Measurements from ENCODE around the gene DECR2.

DNA sequence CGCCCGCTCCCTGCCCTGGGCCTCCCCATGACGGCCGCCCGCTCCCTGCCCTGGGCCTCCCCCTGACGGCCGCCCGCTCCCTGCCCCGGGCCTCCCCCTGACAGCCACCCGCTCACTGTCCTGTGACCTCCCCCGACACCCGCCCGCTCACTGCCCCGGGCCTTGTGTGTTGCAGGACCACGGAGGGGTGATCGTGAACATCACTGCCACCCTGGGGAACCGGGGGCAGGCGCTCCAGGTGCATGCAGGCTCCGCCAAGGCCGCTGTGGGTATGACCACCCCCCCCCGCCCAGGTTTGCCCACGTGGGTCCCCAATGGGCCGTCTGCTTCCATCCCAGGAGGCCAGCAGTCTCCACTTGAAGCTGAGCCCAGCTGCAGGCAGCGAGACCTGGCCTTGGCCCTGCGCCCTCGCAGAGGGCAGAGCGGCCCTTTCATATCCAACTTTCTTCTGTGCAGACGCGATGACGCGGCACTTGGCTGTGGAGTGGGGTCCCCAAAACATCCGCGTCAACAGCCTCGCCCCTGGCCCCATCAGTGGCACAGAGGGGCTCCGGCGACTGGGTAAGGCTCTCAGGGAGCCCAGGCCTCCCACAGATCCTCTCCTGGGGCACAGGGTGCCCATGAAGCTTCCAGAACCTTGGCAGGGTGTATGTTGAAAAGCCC, 9.0 kb downstream of the DECR2 start:
- no peak for TF ChIP-seq PPARA (CRISPR knock-in tag; IDR thresholded peaks at IDR 0.05; ENCODE audit: borderline replicate concordance)
- TF ChIP-seq, protein P1, sequence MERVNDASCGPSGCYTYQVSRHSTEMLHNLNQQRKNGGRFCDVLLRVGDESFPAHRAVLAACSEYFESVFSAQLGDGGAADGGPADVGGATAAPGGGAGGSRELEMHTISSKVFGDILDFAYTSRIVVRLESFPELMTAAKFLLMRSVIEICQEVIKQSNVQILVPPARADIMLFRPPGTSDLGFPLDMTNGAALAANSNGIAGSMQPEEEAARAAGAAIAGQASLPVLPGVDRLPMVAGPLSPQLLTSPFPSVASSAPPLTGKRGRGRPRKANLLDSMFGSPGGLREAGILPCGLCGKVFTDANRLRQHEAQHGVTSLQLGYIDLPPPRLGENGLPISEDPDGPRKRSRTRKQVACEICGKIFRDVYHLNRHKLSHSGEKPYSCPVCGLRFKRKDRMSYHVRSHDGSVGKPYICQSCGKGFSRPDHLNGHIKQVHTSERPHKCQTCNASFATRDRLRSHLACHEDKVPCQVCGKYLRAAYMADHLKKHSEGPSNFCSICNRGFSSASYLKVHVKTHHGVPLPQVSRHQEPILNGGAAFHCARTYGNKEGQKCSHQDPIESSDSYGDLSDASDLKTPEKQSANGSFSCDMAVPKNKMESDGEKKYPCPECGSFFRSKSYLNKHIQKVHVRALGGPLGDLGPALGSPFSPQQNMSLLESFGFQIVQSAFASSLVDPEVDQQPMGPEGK (CRISPR knock-in tag; IDR thresholded peaks at IDR 0.05; ENCODE audit: borderline replicate concordance), result no peak
- no peak for TF ChIP-seq SNAI2 (CRISPR knock-in tag; IDR thresholded peaks at IDR 0.05)
- TF ChIP-seq, protein P2, sequence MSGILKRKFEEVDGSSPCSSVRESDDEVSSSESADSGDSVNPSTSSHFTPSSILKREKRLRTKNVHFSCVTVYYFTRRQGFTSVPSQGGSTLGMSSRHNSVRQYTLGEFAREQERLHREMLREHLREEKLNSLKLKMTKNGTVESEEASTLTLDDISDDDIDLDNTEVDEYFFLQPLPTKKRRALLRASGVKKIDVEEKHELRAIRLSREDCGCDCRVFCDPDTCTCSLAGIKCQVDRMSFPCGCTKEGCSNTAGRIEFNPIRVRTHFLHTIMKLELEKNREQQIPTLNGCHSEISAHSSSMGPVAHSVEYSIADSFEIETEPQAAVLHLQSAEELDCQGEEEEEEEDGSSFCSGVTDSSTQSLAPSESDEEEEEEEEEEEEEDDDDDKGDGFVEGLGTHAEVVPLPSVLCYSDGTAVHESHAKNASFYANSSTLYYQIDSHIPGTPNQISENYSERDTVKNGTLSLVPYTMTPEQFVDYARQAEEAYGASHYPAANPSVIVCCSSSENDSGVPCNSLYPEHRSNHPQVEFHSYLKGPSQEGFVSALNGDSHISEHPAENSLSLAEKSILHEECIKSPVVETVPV (CRISPR knock-in tag; IDR thresholded peaks at IDR 0.05), result no peak
- TF ChIP-seq, protein P3, sequence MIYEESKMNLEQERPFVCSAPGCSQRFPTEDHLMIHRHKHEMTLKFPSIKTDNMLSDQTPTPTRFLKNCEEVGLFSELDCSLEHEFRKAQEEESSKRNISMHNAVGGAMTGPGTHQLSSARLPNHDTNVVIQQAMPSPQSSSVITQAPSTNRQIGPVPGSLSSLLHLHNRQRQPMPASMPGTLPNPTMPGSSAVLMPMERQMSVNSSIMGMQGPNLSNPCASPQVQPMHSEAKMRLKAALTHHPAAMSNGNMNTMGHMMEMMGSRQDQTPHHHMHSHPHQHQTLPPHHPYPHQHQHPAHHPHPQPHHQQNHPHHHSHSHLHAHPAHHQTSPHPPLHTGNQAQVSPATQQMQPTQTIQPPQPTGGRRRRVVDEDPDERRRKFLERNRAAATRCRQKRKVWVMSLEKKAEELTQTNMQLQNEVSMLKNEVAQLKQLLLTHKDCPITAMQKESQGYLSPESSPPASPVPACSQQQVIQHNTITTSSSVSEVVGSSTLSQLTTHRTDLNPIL (CRISPR knock-in tag; IDR thresholded peaks at IDR 0.05; ENCODE audit: low read depth), result no peak
- TF ChIP-seq BACH2 (CRISPR knock-in tag; IDR thresholded peaks at IDR 0.05; ENCODE audit: borderline replicate concordance), result no peak
- TF ChIP-seq, protein P4, sequence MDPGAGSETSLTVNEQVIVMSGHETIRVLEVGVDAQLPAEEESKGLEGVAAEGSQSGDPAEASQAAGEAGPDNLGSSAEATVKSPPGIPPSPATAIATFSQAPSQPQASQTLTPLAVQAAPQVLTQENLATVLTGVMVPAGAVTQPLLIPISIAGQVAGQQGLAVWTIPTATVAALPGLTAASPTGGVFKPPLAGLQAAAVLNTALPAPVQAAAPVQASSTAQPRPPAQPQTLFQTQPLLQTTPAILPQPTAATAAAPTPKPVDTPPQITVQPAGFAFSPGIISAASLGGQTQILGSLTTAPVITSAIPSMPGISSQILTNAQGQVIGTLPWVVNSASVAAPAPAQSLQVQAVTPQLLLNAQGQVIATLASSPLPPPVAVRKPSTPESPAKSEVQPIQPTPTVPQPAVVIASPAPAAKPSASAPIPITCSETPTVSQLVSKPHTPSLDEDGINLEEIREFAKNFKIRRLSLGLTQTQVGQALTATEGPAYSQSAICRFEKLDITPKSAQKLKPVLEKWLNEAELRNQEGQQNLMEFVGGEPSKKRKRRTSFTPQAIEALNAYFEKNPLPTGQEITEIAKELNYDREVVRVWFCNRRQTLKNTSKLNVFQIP (CRISPR knock-in tag; IDR thresholded peaks at IDR 0.05; ENCODE audit: borderline replicate concordance, low read depth), result no peak
- TF ChIP-seq TCF4 (CRISPR knock-in tag; IDR thresholded peaks at IDR 0.05; ENCODE audit: borderline replicate concordance), result no peak
- no peak for TF ChIP-seq ZNF8 (CRISPR knock-in tag; IDR thresholded peaks at IDR 0.05)
- no peak for TF ChIP-seq GLIS3 (CRISPR knock-in tag; IDR thresholded peaks at IDR 0.05)
- TF ChIP-seq ARNTL (CRISPR knock-in tag; IDR thresholded peaks at IDR 0.05; ENCODE audit: borderline replicate concordance, low read depth), result no peak
- TF ChIP-seq ZFP3 (CRISPR knock-in tag; IDR thresholded peaks at IDR 0.05), result no peak

Measured in SK-N-SH treated with all-trans-retinoic acid at 6 μM for 48 hours (cell line).